ENCODE data around the gene CSNK1A1.
A peak's percentile ranks its signal among the peaks of the same experiment; 100 is the strongest.
"Not testable (repeated sequence)": the region's sequence is repeated elsewhere in the genome, so short reads cannot be mapped to it uniquely, and the experiment has no call there.

CSNK1A1 gene

GRCh38 chr5:149572170-149572569 is 20.9 kb upstream of the CSNK1A1 start:
- no peak for DNase-seq

DNA sequence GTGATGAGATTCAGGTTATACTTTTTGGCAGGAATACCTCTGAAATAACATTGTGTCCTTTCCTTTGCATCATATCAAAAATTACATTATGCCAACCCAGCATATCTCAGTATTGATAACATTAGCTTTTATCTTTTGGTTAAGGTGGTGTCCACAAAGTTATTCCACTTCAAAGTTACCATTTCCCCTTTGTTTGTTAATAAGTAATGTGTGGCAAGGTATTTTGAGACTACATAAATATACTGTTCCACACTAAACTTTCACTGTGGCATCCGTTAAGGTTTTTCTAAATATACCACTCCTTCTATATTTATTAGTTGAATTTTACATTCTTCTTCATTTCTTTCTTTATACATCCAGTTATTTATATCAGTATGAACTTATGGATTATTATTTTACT is 16.0 kb upstream of the CSNK1A1 start:
- no peak for DNase-seq

GRCh38 chr5:149564542-149565140 is 13.4 kb upstream of the CSNK1A1 start:
- DNase-seq = peak; percentile 52 to 76

DNA sequence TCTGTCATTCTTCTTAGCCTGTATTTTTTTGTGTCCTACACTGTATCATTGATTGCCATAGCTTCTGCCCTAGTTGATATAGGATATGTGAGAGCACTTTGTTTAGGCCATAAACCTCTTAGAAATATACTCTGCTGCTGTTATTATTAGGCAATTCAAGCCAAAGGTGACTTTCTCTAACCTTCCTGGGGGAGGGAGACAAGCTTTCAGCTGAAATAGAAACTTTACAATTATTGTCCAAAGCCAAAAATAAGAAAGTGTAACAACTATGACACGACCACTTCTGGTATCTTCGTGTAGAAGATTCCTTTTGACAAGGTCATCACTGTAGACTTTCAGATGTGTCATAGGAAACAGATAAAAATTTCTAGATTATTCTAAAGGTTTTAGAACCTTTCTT is 12.2 kb upstream of the CSNK1A1 start:
- DNase-seq = no peak

GRCh38 chr5:149561848-149562247 is 10.6 kb upstream of the CSNK1A1 start:
- no peak for DNase-seq

- DNase-seq = no peak
Measured at GRCh38 chr5:149559706-149560105, 8.5 kb upstream of the CSNK1A1 start.

GRCh38 chr5:149552553-149553160 is 1.4 kb upstream of the CSNK1A1 start:
- no peak for DNase-seq

DNA sequence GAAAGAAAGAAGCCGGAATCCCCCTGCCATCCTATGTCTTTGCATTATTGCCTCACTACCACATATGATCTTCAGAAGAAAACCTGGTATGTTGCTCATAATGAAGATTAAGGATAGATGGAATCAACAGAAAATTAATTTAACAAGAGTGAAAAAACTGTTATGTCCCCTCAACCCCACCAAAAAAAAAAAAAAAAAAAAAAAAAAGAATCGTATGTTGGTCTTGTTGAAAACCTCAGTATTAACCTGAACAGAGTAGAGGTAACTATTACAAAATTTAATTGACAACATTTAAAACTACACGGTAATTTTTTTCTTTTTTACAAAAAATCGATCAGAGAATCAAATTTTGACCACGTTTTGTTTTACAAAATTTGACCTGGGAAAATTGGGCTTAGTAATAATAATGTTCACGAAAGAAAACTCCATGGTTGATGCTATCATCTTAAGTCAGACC is 827 bp upstream of the CSNK1A1 start:
- no peak for DNase-seq

GRCh38 chr5:149550594-149551226 is 529 bp downstream of the CSNK1A1 start:
- peak in 1 of 2 experiments; percentile 8 for DNase-seq

- peak in 1 of 2 experiments; percentile 31 for DNase-seq
Measured at GRCh38 chr5:149550268-149550583, 1.0 kb downstream of the CSNK1A1 start.

DNA sequence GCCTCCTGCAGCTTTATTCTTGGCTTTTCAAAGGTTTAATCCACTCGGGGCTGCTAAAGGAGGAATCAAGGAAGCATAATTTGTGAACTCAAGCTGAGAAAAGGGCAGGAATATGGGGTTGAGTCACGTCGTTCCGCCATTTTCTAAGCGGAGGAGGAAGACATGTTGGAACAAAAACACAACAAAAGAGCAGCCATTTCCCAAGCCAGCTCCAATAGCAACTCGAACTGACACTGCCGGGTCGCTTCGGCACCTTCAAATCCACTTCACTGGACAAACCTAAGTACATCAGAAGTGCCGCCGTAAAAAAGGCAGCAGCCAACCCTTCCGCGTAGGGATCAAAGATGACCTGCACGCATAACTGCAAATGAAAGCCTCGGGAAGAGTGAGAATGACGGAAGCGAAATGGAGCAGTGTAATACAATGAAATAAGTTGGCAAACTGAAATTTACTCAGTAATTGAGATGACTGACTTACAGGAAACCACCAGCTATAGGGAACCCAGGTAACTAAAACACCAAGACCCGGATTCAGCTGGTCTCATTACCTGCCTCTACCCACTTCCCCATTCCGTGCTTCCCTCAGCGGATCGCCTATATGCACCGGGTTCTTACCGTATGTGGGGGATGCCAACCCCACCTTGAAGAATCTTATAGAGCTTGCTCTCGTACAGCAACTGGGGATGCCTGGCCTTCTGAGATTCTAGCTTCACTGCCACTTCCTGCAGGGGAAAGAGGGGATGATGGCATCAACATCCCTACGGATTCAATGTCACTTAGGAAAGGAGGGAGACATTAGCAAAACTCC is 1.6 kb downstream of the CSNK1A1 start:
- peak in 1 of 2 experiments; percentile 42 for DNase-seq

GRCh38 chr5:149546974-149547373 is 4.3 kb downstream of the CSNK1A1 start:
- no peak for DNase-seq

- DNase-seq = no peak
Measured at GRCh38 chr5:149545327-149545726, 5.9 kb downstream of the CSNK1A1 start.

DNA sequence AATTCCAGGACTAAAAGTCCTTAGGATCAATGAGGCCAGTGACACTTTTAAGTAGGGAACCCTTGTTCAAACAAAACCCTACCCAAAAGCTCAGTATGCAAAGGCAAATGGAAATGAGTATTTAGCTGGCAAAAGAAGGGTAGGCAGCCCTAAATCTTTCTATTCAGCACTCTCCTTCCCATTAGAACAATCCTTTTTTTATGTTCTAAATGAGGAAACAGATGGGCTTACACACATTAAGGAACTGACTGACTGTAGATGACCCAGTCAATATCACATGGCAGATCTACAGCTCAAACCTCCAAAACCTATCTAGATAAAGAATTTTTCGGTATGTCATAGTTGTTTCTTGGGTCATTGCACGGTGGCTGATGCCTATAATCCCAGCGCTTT is 7.2 kb downstream of the CSNK1A1 start:
- no peak for DNase-seq

DNA sequence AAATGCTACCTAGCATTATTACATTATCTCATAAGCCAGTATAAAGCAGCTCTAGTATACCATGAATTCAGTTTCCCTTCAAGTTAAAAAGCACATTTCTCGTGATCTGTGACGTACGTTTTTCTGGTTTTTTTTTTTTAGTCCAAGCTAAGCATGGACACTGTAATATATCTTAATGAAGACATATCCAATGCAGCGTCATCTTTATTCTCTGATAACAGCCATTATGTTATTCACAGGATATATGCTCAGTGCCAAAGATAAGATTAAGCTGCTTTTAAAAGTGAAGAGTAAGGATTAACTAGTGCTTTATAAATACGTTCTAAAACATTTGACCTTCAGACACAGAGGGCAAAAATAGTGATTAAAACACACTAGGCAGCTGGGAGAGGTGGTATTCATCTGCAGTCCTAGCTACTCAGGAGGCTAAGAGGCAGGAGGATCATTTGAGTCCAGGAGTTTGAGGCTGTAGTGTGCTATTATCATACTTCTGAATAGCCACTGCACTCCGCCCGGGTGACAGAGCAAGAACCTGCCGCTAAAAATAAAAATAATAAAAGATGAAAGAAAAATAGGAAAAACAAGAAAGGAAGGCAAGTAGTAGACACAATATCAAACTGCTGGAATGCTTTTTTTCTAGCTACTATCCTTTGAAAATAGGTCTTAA is 7.7 kb downstream of the CSNK1A1 start:
- DNase-seq = no peak

DNA sequence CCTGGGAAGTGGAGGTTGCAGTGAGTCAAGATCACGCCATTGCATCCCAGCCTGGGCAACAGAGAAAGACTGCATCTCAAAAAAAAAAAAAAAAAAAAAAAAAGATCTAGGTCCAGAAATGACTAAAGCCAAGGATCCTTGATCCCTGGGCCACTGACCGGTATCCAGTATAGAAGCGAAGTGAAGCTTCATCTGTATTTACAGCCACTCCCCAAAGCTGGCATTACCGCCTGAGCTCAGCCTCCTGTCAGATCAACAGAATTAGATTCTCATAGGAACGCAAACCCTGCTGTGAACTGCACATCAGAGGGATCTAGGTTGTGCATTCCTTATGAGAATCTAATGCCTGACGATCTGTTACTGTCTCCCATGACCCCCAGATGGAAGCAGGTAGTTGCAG is 9.3 kb downstream of the CSNK1A1 start:
- no peak for DNase-seq

GRCh38 chr5:149540089-149540488 is 11.2 kb downstream of the CSNK1A1 start:
- no peak for DNase-seq

- no peak for DNase-seq
Measured at GRCh38 chr5:149537374-149537975, 13.8 kb downstream of the CSNK1A1 start.

DNA sequence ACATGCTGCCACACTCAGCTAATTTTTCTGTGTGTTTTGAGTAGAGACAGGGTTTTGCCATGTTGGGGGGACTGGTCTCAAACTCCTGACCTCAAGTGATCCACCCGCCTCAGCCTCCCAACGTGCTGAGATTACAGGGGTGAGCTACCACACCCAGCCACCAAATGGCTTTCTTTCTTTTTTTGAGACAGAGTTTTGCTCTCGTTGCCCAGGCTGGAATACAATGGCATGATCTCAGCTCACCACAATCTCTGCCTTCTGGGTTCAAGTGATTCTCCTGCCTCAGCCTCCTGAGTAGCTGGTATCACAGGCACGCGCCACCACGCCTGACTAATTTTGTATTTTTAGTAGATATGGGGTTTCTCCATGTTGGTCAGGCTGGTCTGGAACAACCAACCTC is 15.5 kb downstream of the CSNK1A1 start:
- not testable (repeated sequence) for DNase-seq

- no peak for DNase-seq
Measured at GRCh38 chr5:149532413-149532812, 18.8 kb downstream of the CSNK1A1 start.

GRCh38 chr5:149529463-149529862 is 21.8 kb downstream of the CSNK1A1 start:
- DNase-seq = no peak

- DNase-seq = peak; percentile 31 to 72
Measured at GRCh38 chr5:149528281-149529060, 22.8 kb downstream of the CSNK1A1 start.

Data from NCI-H524 (cell line).